Trophoblast cell (in vitro differentiated cells and primary cell): ENCODE measurements around the gene BTBD9.

Experiments used
- DNase-seq, 2 donors: peaks; one replicate each; pipeline ENCODE4 v3.0.0-alpha.2; 2016
- H2AFZ ChIP-seq: 2 replicates; pipeline ENCODE4 v1.6.1; 2013; ENCODE audit warnings: low read length, moderate library complexity, mild to moderate bottlenecking; ENCODE audit not compliant: insufficient read depth, poor library complexity
- H2AK5ac ChIP-seq: 2 replicates; pipeline ENCODE4 v1.6.1; 2013; ENCODE audit warnings: mild to moderate bottlenecking, low read length
- H2BK120ac ChIP-seq: 2 replicates; pipeline ENCODE4 v1.6.1; 2013; ENCODE audit warnings: low read length, mild to moderate bottlenecking, moderate library complexity; ENCODE audit not compliant: insufficient read depth, poor library complexity
- H2BK12ac ChIP-seq: 2 replicates; pipeline ENCODE4 v1.6.1; 2013; ENCODE audit warnings: mild to moderate bottlenecking, low read length, moderate library complexity
- H2BK5ac ChIP-seq: 2 replicates; pipeline ENCODE4 v1.6.1; 2013; ENCODE audit warnings: low read length, low read depth, moderate library complexity, mild to moderate bottlenecking; ENCODE audit not compliant: poor library complexity
- H3K14ac ChIP-seq: 2 replicates; pipeline ENCODE4 v1.6.1; 2013; ENCODE audit warnings: mild to moderate bottlenecking, low read length
- H3K18ac ChIP-seq: 2 replicates; pipeline ENCODE4 v1.6.1; 2013; ENCODE audit warnings: mild to moderate bottlenecking, low read length
- H3K23ac ChIP-seq: 2 replicates; pipeline ENCODE4 v1.6.1; 2013; ENCODE audit warnings: low read length
- H3K27ac ChIP-seq: 2 replicates; pipeline ENCODE4 v1.5.1; 2013; ENCODE audit warnings: low read depth, mild to moderate bottlenecking, inconsistent platforms, low read length, moderate library complexity
- H3K27me3 ChIP-seq: 2 replicates; pipeline ENCODE4 v1.6.1; 2013; ENCODE audit warnings: inconsistent platforms, mild to moderate bottlenecking, low read length, moderate library complexity; ENCODE audit not compliant: insufficient read depth
- H3K36me3 ChIP-seq, 2 experiments: 1 replicate in 1 of 2; 2 replicates in 1 of 2; pipeline ENCODE4 v1.6.1; 2013; ENCODE audit warnings: low read length in 2 of 2, mild to moderate bottlenecking in 2 of 2, moderate library complexity in 1 of 2; ENCODE audit not compliant: insufficient read depth in 2 of 2, control insufficient read depth in 1 of 2
- H3K4ac ChIP-seq: 2 replicates; pipeline ENCODE4 v1.6.1; 2013; ENCODE audit warnings: low read depth, mild to moderate bottlenecking, low read length, moderate library complexity
- H3K4me1 ChIP-seq, 2 experiments: 1 replicate in 1 of 2; 2 replicates in 1 of 2; pipeline ENCODE4 v1.6.1; 2013; ENCODE audit warnings: low read length in 2 of 2, mild to moderate bottlenecking in 2 of 2, moderate library complexity in 1 of 2; ENCODE audit not compliant: insufficient read depth in 2 of 2, control insufficient read depth in 1 of 2
- H3K4me2 ChIP-seq: 2 replicates; pipeline ENCODE4 v1.6.1; 2013; ENCODE audit warnings: inconsistent platforms, mild to moderate bottlenecking, low read length, moderate library complexity
- H3K4me3 ChIP-seq: 2 replicates; pipeline ENCODE4 v1.5.1; 2013; ENCODE audit warnings: mild to moderate bottlenecking, low read depth, low read length, inconsistent platforms
- H3K79me1 ChIP-seq: one replicate; pipeline ENCODE4 v1.6.1; 2013; ENCODE audit warnings: low read length
- H3K79me2 ChIP-seq: 2 replicates; pipeline ENCODE4 v1.6.1; 2013; ENCODE audit warnings: low read length, mild to moderate bottlenecking; ENCODE audit not compliant: control insufficient read depth, insufficient read depth, poor library complexity
- H3K9ac ChIP-seq: 2 replicates; pipeline ENCODE4 v1.6.1; 2013; ENCODE audit warnings: mild to moderate bottlenecking, low read length
- H3K9me3 ChIP-seq: 2 replicates; pipeline ENCODE4 v1.6.1; 2013; ENCODE audit warnings: low read depth, mild to moderate bottlenecking, control low read depth, inconsistent platforms, low read length; ENCODE audit not compliant: insufficient read depth
- H4K12ac ChIP-seq: 2 replicates; pipeline ENCODE4 v1.6.1; 2013; ENCODE audit warnings: low read depth, mild to moderate bottlenecking, low read length, moderate library complexity
- H4K8ac ChIP-seq: 2 replicates; pipeline ENCODE4 v1.6.1; 2013; ENCODE audit warnings: low read depth, mild to moderate bottlenecking, low read length, moderate library complexity
- H4K91ac ChIP-seq: one replicate; pipeline ENCODE4 v1.6.1; 2013; ENCODE audit warnings: low read depth, mild to moderate bottlenecking, low read length, moderate library complexity
- WGBS: extraction: QIAGEN DNeasy Blood & Tissue Kit; methylation state at CpG from one replicate; pipeline ENCODE4 v1.1.7; 2013; ENCODE audit warnings: missing lambda C conversion rate; ENCODE audit not compliant: insufficient read length, insufficient coverage; ENCODE audit errors: extremely low coverage; 5-methylcytosine and 5-hydroxymethylcytosine counted together

The BTBD9 gene

DNA sequence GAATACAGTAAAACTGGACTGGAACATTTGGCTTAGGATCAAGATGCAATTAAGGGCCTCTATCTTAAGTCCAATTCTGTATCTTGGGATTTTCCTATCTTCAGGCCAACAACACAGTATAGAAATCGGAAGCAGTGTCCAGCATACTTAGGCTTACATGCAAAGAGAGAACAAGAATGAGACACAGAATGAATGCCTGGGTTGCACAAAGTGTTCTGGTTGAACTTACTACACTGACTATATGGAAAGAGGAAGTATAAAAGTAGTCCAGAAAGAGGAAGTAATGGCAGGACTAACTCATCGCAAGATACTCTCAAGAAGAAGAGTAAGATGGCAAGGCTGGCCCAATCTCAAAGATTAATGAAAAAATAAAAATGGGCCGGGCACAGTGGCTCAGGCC, 87.6 kb downstream of the BTBD9 start:
- Histone ChIP-seq H3K27ac (no peak overlapping the region), H3K9ac (no peak overlapping the region), H3K4me2 (no peak overlapping the region), H3K18ac (no peak overlapping the region), H3K4me3 (no peak overlapping the region), H3K79me2 (no peaks in the 10 kb centered on the region), H2BK5ac (no peak overlapping the region), H3K9me3 (no peaks in the 10 kb centered on the region), H3K4ac (no peak overlapping the region), H2BK120ac (no peak overlapping the region), H2AFZ (no peak overlapping the region), H3K23ac (no peak overlapping the region), H3K27me3 (no peaks in the 10 kb centered on the region), H3K14ac (no peak overlapping the region), H4K91ac (no peak overlapping the region), H4K12ac (no peak overlapping the region), H4K8ac (no peak overlapping the region), H3K36me3 (peaks cover 0 to 1% of the 10 kb centered on the region in 2 experiments), H2AK5ac (no peak overlapping the region), H2BK12ac (no peak overlapping the region), H3K79me1 (no peaks in the 10 kb centered on the region), H3K4me1 (no peaks in the 10 kb centered on the region)
- no CpG with 5 or more reads among the region's 3 CpGs for WGBS
- no peak for DNase-seq

- Histone ChIP-seq H3K18ac (no peak overlapping the region), H3K27ac (no peak overlapping the region), H3K36me3 (peaks cover 0 to 1% of the 10 kb centered on the region in 2 experiments), H3K4ac (no peak overlapping the region), H4K12ac (no peak overlapping the region), H2AFZ (no peak overlapping the region), H3K4me2 (no peak overlapping the region), H2BK120ac (no peak overlapping the region), H2AK5ac (no peak overlapping the region), H3K9ac (no peak overlapping the region), H4K8ac (no peak overlapping the region), H3K4me1 (no peaks in the 10 kb centered on the region), H4K91ac (no peak overlapping the region), H3K79me2 (no peaks in the 10 kb centered on the region), H2BK12ac (no peak overlapping the region), H3K23ac (no peak overlapping the region), H3K79me1 (no peaks in the 10 kb centered on the region), H3K27me3 (no peaks in the 10 kb centered on the region), H3K14ac (no peak overlapping the region), H3K4me3 (no peak overlapping the region), H2BK5ac (no peak overlapping the region), H3K9me3 (no peaks in the 10 kb centered on the region)
- no CpG with 5 or more reads among the region's 5 CpGs for WGBS
- peak in 1 of 2 donors; percentile 18 for DNase-seq
Measured at GRCh38 chr6:38549795-38550194, 89.9 kb downstream of the BTBD9 start.

- no peak for DNase-seq
- H3K79me1 ChIP-seq, result no peaks in the 10 kb centered on the region
- H4K91ac ChIP-seq, result no peak overlapping the region
- no peaks in the 10 kb centered on the region for H3K27me3 ChIP-seq
- no peak overlapping the region for H3K4ac ChIP-seq
- H2BK120ac ChIP-seq, result no peak overlapping the region
- no peak overlapping the region for H3K27ac ChIP-seq
- no peak overlapping the region for H3K9ac ChIP-seq
- H3K4me3 ChIP-seq, result no peak overlapping the region
- no peaks in the 10 kb centered on the region for H3K4me1 ChIP-seq
- peaks cover 0 to 1% of the 10 kb centered on the region in 2 experiments for H3K36me3 ChIP-seq
- no peak overlapping the region for H2BK12ac ChIP-seq
- no peak overlapping the region for H4K8ac ChIP-seq
- H3K18ac ChIP-seq, result no peak overlapping the region
- no peak overlapping the region for H3K4me2 ChIP-seq
- H3K79me2 ChIP-seq, result no peaks in the 10 kb centered on the region
- no peaks in the 10 kb centered on the region for H3K9me3 ChIP-seq
- H2AFZ ChIP-seq, result no peak overlapping the region
- H3K14ac ChIP-seq, result no peak overlapping the region
- H3K23ac ChIP-seq, result no peak overlapping the region
- H2BK5ac ChIP-seq, result no peak overlapping the region
- WGBS, result no CpG with 5 or more reads among the region's 2 CpGs
- no peak overlapping the region for H2AK5ac ChIP-seq
- no peak overlapping the region for H4K12ac ChIP-seq
Measured at GRCh38 chr6:38549180-38549579, 90.5 kb downstream of the BTBD9 start.

DNA sequence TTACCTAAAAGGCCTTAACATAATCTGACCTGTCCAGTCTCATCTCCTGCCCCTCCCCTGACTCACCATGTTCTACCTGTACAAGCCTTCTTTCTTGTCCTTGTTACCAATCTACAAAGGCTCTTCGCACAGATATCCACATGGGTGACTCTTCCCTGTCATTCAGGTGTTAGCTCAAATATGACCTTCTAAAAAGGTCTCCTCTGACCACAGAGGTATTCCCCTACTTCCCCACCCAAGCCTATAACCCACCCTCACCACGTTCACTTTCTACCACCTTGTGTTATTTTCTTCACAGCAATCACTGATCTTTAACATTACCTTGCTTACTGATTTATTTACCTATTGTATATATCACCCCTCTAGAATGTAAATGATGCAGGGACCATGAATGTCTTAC, 96.7 kb downstream of the BTBD9 start:
- Histone ChIP-seq H3K36me3 (peaks cover 0 to 1% of the 10 kb centered on the region in 2 experiments), H3K4me2 (no peak overlapping the region), H3K18ac (no peak overlapping the region), H4K8ac (no peak overlapping the region), H3K4me1 (no peaks in the 10 kb centered on the region), H3K9me3 (no peaks in the 10 kb centered on the region), H2AK5ac (no peak overlapping the region), H3K27ac (no peak overlapping the region), H3K79me2 (no peaks in the 10 kb centered on the region), H4K12ac (no peak overlapping the region), H3K9ac (no peak overlapping the region), H2BK120ac (no peak overlapping the region), H3K14ac (no peak overlapping the region), H3K4me3 (no peak overlapping the region), H3K79me1 (no peaks in the 10 kb centered on the region), H2BK12ac (no peak overlapping the region), H4K91ac (no peak overlapping the region), H3K23ac (no peak overlapping the region), H2BK5ac (no peak overlapping the region), H3K27me3 (no peaks in the 10 kb centered on the region), H3K4ac (no peak overlapping the region), H2AFZ (no peak overlapping the region)
- WGBS, result 100% methylated on average over 1 of the region's 2 CpGs
- no peak for DNase-seq
